K562 (cell line): ENCODE measurements around the gene DCAF4. TPM values are rescaled to one million over a fixed set of nuclear protein-coding genes. Genes with fewer than 3 reads are reported as not detected.

Source experiments
- ATAC-seq: fragments of 200-7000 bp; cut with Tn5 transposase; 3 replicates; pipeline ENCODE4 v1.9.1; 2020; ENCODE audit warnings: moderate library complexity
- BruUV-seq: library from RNA; stranded (reverse); fragments of 400-500 nt; replicated peaks from 2 replicates; lab custom pipeline; 2021; lab: Mats Ljungman, UMichigan
- CTCF ChIA-PET: fragments of 300-600 bp; formaldehyde crosslinking; extraction: SDS; loops from one replicate; lab custom pipeline; 2021; ENCODE audit warnings: low intra/inter-chr PET ratio; lab: Yijun Ruan, JAX
- POLR2A ChIA-PET: fragments of 300-600, 350-650 bp; sonication (Branson Sonifier 250); formaldehyde crosslinking; extraction: SDS; loops from one replicate; lab custom pipeline; 2021; ENCODE audit warnings: antibody characterized with exemption, inconsistent platforms; lab: Yijun Ruan, JAX
- DNase-seq, 4 experiments: peaks; one replicate each; pipeline versions ENCODE4 v3.0.0 to v3.0.0-alpha.2; 2011 to 2018; ENCODE audit warnings: low spot score in 3 of 4, mixed read lengths in 3 of 4; ENCODE audit errors: extremely low read depth in 1 of 4
- FAIRE-seq: peaks from 2 replicates; lab custom pipeline; 2011; peaks lifted over from hg19 to GRCh38; lab: Jason Lieb, UNC
- H2AFZ ChIP-seq: 2 replicates; pipeline ENCODE4 v1.6.0; 2011; ENCODE audit warnings: low read depth, low read length, control low read depth, inconsistent platforms
- H3K27ac ChIP-seq: fragments of 200-600 bp; 3 replicates; pipeline ENCODE4 v1.8.0; 2011; ENCODE audit warnings: low read depth, mild to moderate bottlenecking, control low read depth, inconsistent platforms, low read length, moderate library complexity, mixed read lengths; ENCODE audit errors: extremely low read depth
- H3K27me3 ChIP-seq, 2 experiments: fragments of 300-600 bp in 1 of 2; 2 replicates in 1 of 2; 3 replicates in 1 of 2; pipeline versions ENCODE4 v1.6.0 to v1.8.0; 2011; ENCODE audit warnings: inconsistent platforms in 2 of 2, low read length in 2 of 2, mild to moderate bottlenecking in 1 of 2, mixed read lengths in 1 of 2, moderate library complexity in 1 of 2; ENCODE audit not compliant: control insufficient read depth in 2 of 2, insufficient read depth in 2 of 2
- H3K36me3 ChIP-seq: fragments of 300-600 bp; 3 replicates; pipeline ENCODE4 v1.8.0; 2011; ENCODE audit warnings: mild to moderate bottlenecking, low read length, inconsistent platforms; ENCODE audit not compliant: control insufficient read depth, insufficient read depth
- H3K4me1 ChIP-seq, 2 experiments: fragments of 200-600 bp in 1 of 2; replicated peaks in 1 of 2; 2 replicates in 1 of 2; 3 replicates in 1 of 2; pipeline versions ENCODE4 v1.5.1 to v1.8.0; 2011; ENCODE audit warnings: inconsistent platforms in 2 of 2, low read length in 2 of 2, mild to moderate bottlenecking in 1 of 2, mixed read lengths in 1 of 2, moderate library complexity in 1 of 2; ENCODE audit not compliant: control insufficient read depth in 2 of 2, insufficient read depth in 2 of 2
- H3K4me2 ChIP-seq: 2 replicates; pipeline ENCODE4 v1.6.1; 2011; ENCODE audit warnings: low read length, control low read depth, inconsistent platforms, mixed read lengths; ENCODE audit not compliant: insufficient read depth
- H3K4me3 ChIP-seq: fragments of 200-600 bp; sonication (generic), shearing (Covaris generic); 2 replicates; pipeline ENCODE4 v1.5.1; 2016; ENCODE audit warnings: control low read depth, inconsistent platforms
- H3K79me2 ChIP-seq: fragments of 200-600 bp; 3 replicates; pipeline ENCODE4 v1.8.0; 2011; ENCODE audit warnings: low read length, inconsistent platforms; ENCODE audit not compliant: control insufficient read depth, insufficient read depth
- H3K9ac ChIP-seq, 2 experiments: 2 replicates each; pipeline versions ENCODE4 v1.6.0 to v1.6.1; 2011; ENCODE audit warnings: low read depth in 2 of 2, low read length in 2 of 2, control low read depth in 1 of 2, inconsistent platforms in 1 of 2, mild to moderate bottlenecking in 1 of 2, mixed read lengths in 1 of 2; ENCODE audit not compliant: insufficient read depth in 1 of 2
- H3K9me1 ChIP-seq: one replicate; pipeline ENCODE4 v1.6.0; 2011; ENCODE audit warnings: inconsistent platforms, mild to moderate bottlenecking, low read length, moderate library complexity; ENCODE audit not compliant: control insufficient read depth, insufficient read depth
- H3K9me3 ChIP-seq: replicated peaks from 2 replicates; pipeline ENCODE4 v1.5.1; 2011; ENCODE audit warnings: low read depth, low read length, inconsistent platforms; ENCODE audit not compliant: control insufficient read depth, insufficient read depth
- H4K20me1 ChIP-seq: replicated peaks from 2 replicates; pipeline ENCODE4 v1.6.1; 2011; ENCODE audit warnings: low read length, inconsistent platforms, mixed read lengths; ENCODE audit not compliant: control insufficient read depth, insufficient read depth
- DLX4 ChIP-seq: fragments of 250-450 bp; sonication (Bioruptor Pico); IDR thresholded peaks from 2 replicates; pipeline ENCODE4 v1.6.1; 2021; ENCODE audit warnings: mild to moderate bottlenecking
- E2F6 ChIP-seq, 2 experiments: IDR thresholded peaks; 2 replicates each; pipeline ENCODE4 v1.6.1; 2011; ENCODE audit warnings: borderline replicate concordance in 1 of 2, control low read depth in 1 of 2, low read depth in 1 of 2, low read length in 1 of 2, mild to moderate bottlenecking in 1 of 2, mixed read lengths in 1 of 2, moderate library complexity in 1 of 2; ENCODE audit not compliant: insufficient read depth in 1 of 2, insufficient read length in 1 of 2, poor library complexity in 1 of 2, severe bottlenecking in 1 of 2; ENCODE audit errors: extremely low read depth in 1 of 2
- ESRRA ChIP-seq: fragments of 450-650 bp; IDR thresholded peaks from 2 replicates; pipeline ENCODE4 v1.6.1; 2014; ENCODE audit warnings: low read depth, mild to moderate bottlenecking, moderate library complexity, borderline replicate concordance
- IFI16 ChIP-seq: fragments of 250-450 bp; sonication (Bioruptor Pico); IDR thresholded peaks from 2 replicates; pipeline ENCODE4 v2.1.2; 2022; ENCODE audit warnings: mild to moderate bottlenecking, inconsistent platforms
- L3MBTL2 ChIP-seq: fragments of 450-650 bp; IDR thresholded peaks from 2 replicates; pipeline ENCODE4 v1.6.1; 2016; ENCODE audit warnings: mild to moderate bottlenecking, moderate library complexity
- NFE2 ChIP-seq: IDR thresholded peaks from 2 replicates; pipeline ENCODE4 v1.6.1; 2014; ENCODE audit warnings: antibody characterized with exemption, low read depth
- ZNF431 ChIP-seq: sonication (generic); formaldehyde crosslinking; IDR thresholded peaks from 2 replicates; pipeline ENCODE4 v1.8.0; 2022; ENCODE audit warnings: mild to moderate bottlenecking, missing genetic modification reagents
- ZZZ3 ChIP-seq: fragments of 450-650 bp; IDR thresholded peaks from 2 replicates; pipeline ENCODE4 v1.6.1; 2016; ENCODE audit warnings: antibody characterized with exemption, mild to moderate bottlenecking, moderate library complexity
- WGBS: fragments of 100-300 bp; shearing (Covaris generic); methylation state at CpG from one replicate; pipeline ENCODE4 v1.1.6; 2016; ENCODE audit warnings: low coverage, mixed read lengths; ENCODE audit not compliant: insufficient coverage; ENCODE audit errors: missing lambda C conversion rate; 5-methylcytosine and 5-hydroxymethylcytosine counted together
- in situ Hi-C: fragments of 300-500 bp; cut with MboI; formaldehyde crosslinking; loops from 4 replicates; pipeline ENCODE4 v1.15.0; 2018; ENCODE audit warnings: inconsistent platforms, mixed read lengths
- intact Hi-C: fragments of 100-400 bp; cut with micrococcal nuclease; formaldehyde crosslinking; loops from 2 replicates; pipeline ENCODE4 v1.14.2; 2022
- polyA plus RNA-seq, 8 experiments: library from polyadenylated mRNA; depleted of rRNA in 4 of 8; stranded (reverse) in 5 of 8; unstranded in 3 of 8; fragments of >200 nt; fragmentation: Nextera tagmentation in 2 of 8; fragmentation: Illumina TruSeq in 1 of 8; extraction: Ambion mirVana in 2 of 8; extraction: Trizol in 1 of 8; gene quantifications; 2 replicates each; pipeline versions ENCODE4 v1.2.1 to v1.2.3, GENCODE V29; 2011 to 2014; ENCODE audit warnings: inconsistent platforms in 1 of 8, missing spikeins in 1 of 8
- total RNA-seq, 7 experiments: library from RNA; depleted of rRNA in 6 of 7; stranded (reverse); fragments of >200 nt in 6 of 7; fragmentation: Illumina TruSeq in 2 of 7; extraction: Trizol in 2 of 7; gene quantifications; 2 replicates each; pipeline versions ENCODE4 v1.2.1 to v1.2.3, GENCODE V29; 2011 to 2021; ENCODE audit warnings: low replicate concordance in 1 of 7
- TF ChIP-seq, protein P1 (sequence below), 2 experiments: IDR thresholded peaks in 1 of 2; conservative IDR thresholded peaks in 1 of 2; 2 replicates each; pipeline ENCODE4 v1.6.1; 2016; ENCODE audit warnings: low read depth in 2 of 2, mild to moderate bottlenecking in 1 of 2, missing compliant biosample characterization in 1 of 2, missing genetic modification characterization in 1 of 2, moderate library complexity in 1 of 2
- TF ChIP-seq, protein P2 (sequence below): IDR thresholded peaks from 2 replicates; pipeline ENCODE4 v1.6.1; 2012; ENCODE audit warnings: low read depth, low read length, improper control_type of control experiment, borderline replicate concordance
- TF ChIP-seq, protein P3 (sequence below): fragments of 450-650 bp; formaldehyde crosslinking; conservative IDR thresholded peaks from 2 replicates; pipeline ENCODE4 v1.4.0; 2022; ENCODE audit warnings: mild to moderate bottlenecking, missing genetic modification characterization

Gene DCAF4
- total and polyA plus RNA-seq, 9 of the 15 experiments (the other 6 are each of a cell fraction or from before 2014, with no cell fraction given): 2.7 to 49.2 (median 22.9) TPM

GRCh38 chr14:72945356-72946027 lies 19.2 kb downstream of the DCAF4 start (continued):
- TF ChIP-seq, protein P1, sequence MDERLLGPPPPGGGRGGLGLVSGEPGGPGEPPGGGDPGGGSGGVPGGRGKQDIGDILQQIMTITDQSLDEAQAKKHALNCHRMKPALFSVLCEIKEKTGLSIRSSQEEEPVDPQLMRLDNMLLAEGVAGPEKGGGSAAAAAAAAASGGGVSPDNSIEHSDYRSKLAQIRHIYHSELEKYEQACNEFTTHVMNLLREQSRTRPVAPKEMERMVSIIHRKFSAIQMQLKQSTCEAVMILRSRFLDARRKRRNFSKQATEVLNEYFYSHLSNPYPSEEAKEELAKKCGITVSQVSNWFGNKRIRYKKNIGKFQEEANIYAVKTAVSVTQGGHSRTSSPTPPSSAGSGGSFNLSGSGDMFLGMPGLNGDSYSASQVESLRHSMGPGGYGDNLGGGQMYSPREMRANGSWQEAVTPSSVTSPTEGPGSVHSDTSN (CRISPR knock-in tag; IDR thresholded peaks at IDR 0.05; ENCODE audit: low read depth): no peak
- TF ChIP-seq, protein P1 (tag; conservative IDR thresholded peaks at IDR 0.05; ENCODE audit: low read depth): no peak
- no peak for TF ChIP-seq NFE2
- TF ChIP-seq, all 486 proteins: peak for 0

DNA sequence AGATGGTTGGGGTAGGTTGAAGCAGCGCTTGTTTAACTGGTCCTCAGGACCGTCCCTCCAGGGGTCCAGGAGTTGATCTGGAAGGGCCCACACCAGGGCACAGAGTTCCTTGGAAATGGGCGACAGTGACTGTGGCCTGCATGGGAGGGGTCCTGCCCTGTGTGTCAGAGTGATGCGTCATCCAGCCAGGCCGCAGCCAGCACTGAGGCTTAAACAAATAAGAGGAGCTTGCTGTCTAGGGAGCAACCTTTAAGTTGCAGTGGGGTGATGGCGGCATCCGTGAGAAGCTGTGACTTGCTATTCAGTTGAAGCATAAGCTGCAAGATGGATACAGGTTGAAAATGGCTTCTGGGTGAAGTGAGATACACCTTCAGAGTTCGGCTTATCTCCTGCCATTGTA lies 20.2 kb downstream of the DCAF4 start:
- H3K27ac ChIP-seq: no peak overlapping the region
- H2AFZ ChIP-seq: no peak overlapping the region
- H3K4me3 ChIP-seq: no peak overlapping the region
- no peaks in the 10 kb centered on the region for H3K9me1 ChIP-seq
- H4K20me1 ChIP-seq: no peaks in the 10 kb centered on the region
- no peaks in the 10 kb centered on the region for H3K79me2 ChIP-seq
- ChIA-PET CTCF (no interaction called here), POLR2A (interaction anchor here (1.0 kb wide), 1 partner anchor 112 kb away, joined by 3 read pairs; the partner anchor contains the start of gene RBM25)
- H3K4me1 ChIP-seq: no peaks in the 10 kb centered on the region; a peak in 2 of 5 replicates
- no peaks in the 10 kb centered on the region for H3K27me3 ChIP-seq
- H3K4me2 ChIP-seq: no peak overlapping the region
- 84% methylated on average over 6 of the region's 8 CpGs for WGBS
- intact Hi-C loops: no loop called here
- in situ Hi-C loops: loop anchor here (5.0 kb wide), 1 partner anchor 434 kb away; no protein-coding TSS in a partner anchor
- no peak for FAIRE-seq
- no TSS peak for BruUV-seq
- H3K9me3 ChIP-seq: no peaks in the 10 kb centered on the region
- no peak overlapping the region for H3K9ac ChIP-seq
- H3K36me3 ChIP-seq: peaks cover 77% of the 10 kb centered on the region
- no peak for DNase-seq
- ATAC-seq: no peak
- TF ChIP-seq, protein P2, sequence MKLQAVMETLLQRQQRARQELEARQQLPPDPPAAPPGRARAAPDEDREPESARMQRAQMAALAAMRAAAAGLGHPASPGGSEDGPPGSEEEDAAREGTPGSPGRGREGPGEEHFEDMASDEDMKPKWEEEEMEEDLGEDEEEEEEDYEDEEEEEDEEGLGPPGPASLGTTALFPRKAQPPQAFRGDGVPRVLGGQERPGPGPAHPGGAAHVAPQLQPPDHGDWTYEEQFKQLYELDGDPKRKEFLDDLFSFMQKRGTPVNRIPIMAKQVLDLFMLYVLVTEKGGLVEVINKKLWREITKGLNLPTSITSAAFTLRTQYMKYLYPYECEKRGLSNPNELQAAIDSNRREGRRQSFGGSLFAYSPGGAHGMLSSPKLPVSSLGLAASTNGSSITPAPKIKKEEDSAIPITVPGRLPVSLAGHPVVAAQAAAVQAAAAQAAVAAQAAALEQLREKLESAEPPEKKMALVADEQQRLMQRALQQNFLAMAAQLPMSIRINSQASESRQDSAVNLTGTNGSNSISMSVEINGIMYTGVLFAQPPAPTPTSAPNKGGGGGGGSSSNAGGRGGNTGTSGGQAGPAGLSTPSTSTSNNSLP: no peak
- TF ChIP-seq ESRRA (no peak), L3MBTL2 (no peak), E2F6 (IDR thresholded peaks at IDR 0.05; ENCODE audit: borderline replicate concordance in 1 of 2, extremely low read depth in 1 of 2, insufficient read depth in 1 of 2, insufficient read length in 1 of 2, low read depth in 1 of 2, low read length in 1 of 2, poor library complexity in 1 of 2, severe bottlenecking in 1 of 2) (no peak), DLX4 (CRISPR knock-in tag) (no peak), ZNF431 (no peak), ZZZ3 (no peak), IFI16 (CRISPR knock-in tag) (no peak)
- TF ChIP-seq, protein P3, sequence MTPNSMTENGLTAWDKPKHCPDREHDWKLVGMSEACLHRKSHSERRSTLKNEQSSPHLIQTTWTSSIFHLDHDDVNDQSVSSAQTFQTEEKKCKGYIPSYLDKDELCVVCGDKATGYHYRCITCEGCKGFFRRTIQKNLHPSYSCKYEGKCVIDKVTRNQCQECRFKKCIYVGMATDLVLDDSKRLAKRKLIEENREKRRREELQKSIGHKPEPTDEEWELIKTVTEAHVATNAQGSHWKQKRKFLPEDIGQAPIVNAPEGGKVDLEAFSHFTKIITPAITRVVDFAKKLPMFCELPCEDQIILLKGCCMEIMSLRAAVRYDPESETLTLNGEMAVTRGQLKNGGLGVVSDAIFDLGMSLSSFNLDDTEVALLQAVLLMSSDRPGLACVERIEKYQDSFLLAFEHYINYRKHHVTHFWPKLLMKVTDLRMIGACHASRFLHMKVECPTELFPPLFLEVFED (CRISPR knock-in tag): no peak
